HL-60 (cell line): Measurements from ENCODE around the gene PGLYRP1.

ENCODE experiments used
- CTCF ChIP-seq: IDR thresholded peaks from one replicate; pipeline ENCODE4 v1.5.1; 2011; ENCODE audit warnings: low read length, control low read depth, inconsistent platforms; ENCODE audit not compliant: insufficient read depth
- GABPA ChIP-seq: IDR thresholded peaks from 2 replicates; pipeline ENCODE4 v1.6.1; 2012; ENCODE audit warnings: low read depth
- POLR2AphosphoS5 ChIP-seq: IDR thresholded peaks from 2 replicates; pipeline ENCODE4 v1.6.1; 2012; ENCODE audit warnings: low read depth

GRCh38 chr19:46018729-46019251, 4.1 kb downstream of the PGLYRP1 start:
- TF ChIP-seq GABPA (no peak), CTCF (no peak), POLR2AphosphoS5 (no peak)
